ENCODE data around the gene DOCK8.

GRCh38 chr9:286071-286740 is 71.5 kb downstream of the DOCK8 start:
- TF ChIP-seq CTCF (IDR thresholded peaks at IDR 0.05; ENCODE audit: low read length) (no peak), EZH2phosphoT487 (IDR thresholded peaks at IDR 0.05; ENCODE audit: low read length) (no peak), EZH2 (optimal IDR thresholded peaks at IDR 0.05; ENCODE audit: low read depth, low read length) (no peak)
